Epithelial cell of prostate (primary cell): ENCODE results near the gene KLK4.
"Not testable (repeated sequence)": the region's sequence is repeated elsewhere in the genome, so short reads cannot be mapped to it uniquely, and the experiment has no call there.

Experiments used
- DNase-seq: peaks from one replicate; pipeline ENCODE4 v3.0.0-alpha.2; 2011; ENCODE audit warnings: low read depth, low spot score
- H3K27ac ChIP-seq: fragments of 450-650 bp; 2 replicates; pipeline ENCODE4 v1.5.1; 2017; ENCODE audit warnings: mild to moderate bottlenecking

KLK4 gene

DNA sequence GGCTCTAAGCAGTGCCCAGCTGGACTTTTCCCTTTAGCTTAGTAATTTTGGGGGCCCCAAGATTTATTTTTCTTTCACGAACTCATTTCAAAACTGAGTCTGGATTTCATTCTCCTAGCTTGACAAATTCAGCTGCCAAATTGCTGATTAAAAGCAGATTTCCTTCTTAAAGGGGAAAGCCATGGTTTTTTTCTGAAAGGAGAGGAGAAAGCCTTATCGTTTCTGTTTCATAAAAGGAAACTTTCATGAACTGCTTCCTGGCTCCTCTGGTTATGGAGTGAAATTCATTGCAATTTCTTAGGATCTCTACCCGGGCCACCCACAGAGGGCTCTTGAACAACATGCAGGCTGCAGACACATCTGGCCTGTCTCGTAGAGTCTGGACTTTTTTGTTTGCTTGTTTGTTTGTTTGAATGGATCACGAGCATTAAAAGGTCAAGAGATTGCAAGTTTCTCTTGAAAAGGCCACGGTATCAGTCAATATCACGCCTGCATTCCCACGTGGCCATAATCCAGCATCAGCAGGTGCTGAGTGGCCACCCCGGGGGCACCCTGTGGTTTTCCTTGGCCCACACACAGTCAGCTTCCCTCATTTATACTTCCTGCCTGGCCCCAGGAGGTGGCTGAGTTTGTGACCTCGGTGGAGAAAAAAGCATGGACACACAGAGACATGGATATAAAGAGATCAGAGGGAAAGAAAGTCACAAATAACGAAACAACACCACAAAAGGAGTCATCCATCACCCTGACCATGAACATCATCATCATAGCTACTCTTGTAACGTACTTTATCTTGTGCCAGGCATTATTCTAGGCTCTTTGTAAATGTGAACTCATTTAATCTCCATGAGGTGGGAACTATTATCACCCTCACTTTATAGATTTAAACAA is 10.5 kb upstream of the KLK4 start:
- no peak for DNase-seq
- no peak overlapping the region for H3K27ac ChIP-seq

DNA sequence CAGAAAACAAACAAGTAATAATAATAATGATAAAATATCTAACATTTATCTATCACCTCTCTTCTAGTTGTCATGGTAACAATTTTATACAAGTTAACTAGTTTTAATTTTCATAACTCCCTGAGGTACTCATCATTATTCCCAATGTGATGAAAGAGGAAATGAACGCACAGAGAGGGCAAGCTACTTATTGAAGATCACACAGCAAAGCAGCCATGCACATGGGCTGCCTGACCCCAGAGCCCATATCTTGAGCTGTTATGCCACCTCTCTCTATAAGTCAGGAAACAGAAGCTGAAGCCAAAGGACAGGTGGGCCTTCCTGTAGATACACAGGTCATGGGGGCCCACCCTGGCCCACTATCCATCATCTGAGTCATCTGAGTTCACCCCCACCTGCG is 4.9 kb upstream of the KLK4 start:
- H3K27ac ChIP-seq: no peak overlapping the region
- no peak for DNase-seq

DNA sequence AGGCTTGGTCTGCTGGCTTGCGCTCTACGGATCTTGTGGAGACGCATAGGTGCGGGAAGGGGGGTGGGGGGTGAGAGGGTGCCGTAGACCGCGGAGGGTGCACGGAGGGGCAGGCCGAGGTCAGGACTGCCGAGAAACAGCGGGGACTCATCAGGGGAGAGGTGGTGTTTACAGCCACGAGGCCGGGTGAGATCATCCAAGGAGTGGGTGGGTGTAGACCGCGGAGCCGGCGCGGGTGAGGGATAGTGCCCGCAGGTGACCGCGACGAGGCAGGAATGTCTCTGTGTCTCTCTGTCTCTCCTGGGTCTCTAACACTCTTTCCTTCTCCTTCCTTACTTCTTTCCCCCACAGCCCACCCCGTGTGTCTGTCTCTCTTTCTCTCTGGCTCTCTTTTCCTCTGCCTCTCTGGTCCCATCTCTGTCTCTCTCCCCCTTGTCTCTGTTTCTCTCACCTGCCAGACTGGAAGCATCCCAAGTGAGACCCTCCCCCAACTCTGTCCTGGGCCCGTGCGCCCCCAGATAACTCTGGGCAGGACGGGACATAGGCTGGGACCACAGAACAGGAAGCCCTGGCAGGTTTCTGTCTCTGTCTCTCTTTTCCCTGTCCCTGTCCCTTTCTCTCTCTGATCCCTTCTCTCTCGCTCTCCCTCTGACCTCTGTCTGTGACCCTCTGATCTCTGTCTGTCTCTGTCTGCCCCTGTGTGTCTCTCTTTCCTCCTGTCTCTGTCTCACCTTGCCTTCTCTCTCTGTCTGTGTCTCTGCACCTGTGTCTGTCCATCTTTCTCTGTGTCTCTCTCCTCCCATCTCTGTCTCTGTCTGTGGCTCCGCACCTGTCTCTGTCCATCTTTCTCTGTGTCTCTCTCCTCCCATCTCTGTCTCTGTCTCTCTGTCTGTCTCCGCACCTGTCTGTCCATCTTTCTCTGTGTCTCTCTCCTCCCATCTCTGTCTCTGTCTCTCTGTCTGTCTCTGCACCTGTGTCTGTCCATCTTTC is 1.8 kb upstream of the KLK4 start:
- H3K27ac ChIP-seq: no peak overlapping the region
- DNase-seq: no peak

DNA sequence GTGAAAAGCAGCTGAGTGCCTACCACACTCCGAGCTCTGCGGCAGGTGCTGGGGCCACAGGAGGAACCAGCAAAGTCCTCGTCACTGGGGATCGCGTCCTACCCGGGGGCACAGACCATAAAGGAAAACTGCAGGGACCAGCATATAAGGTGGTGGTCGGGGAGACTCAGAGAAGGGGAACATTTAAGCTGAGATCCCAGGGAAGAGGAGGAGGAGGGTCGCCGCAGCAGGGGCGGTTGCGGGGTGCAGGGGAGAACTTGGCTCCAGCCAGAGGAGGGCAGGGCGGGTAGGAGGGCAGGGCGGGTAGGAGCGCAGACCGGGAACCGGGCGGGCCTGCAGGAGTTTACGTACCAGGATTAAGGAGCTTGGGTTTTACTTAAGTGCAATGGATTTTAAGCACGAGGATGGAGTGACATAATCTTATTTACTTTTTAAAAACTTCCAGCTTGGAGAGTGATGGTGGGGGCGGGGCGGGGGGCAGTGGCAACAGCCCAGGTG is 956 bp upstream of the KLK4 start:
- DNase-seq: no peak

DNA sequence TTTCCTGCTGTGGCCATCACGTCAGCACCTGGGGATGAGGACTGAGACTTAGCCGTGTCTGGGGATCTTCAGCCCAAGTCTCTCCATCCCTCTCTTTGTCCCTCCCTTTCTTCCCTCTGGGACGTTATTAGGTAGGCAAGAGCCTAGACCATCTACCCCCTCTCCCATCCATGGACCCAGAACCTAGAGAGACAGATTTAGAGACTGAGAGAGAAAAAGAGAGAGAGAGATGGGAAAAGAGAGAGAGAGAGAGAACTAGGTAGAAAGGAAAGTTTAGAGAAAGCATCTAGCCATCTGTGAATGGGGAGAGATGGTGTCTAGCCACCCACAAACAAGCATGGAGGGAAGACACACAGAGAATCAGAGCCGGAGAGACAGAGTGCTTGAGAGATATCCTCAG is 473 bp downstream of the KLK4 start:
- no peak for DNase-seq
- H3K27ac ChIP-seq: no peak overlapping the region

More for the DNA sequence above, 956 bp upstream of the KLK4 start:
- no peak overlapping the region for H3K27ac ChIP-seq

DNA sequence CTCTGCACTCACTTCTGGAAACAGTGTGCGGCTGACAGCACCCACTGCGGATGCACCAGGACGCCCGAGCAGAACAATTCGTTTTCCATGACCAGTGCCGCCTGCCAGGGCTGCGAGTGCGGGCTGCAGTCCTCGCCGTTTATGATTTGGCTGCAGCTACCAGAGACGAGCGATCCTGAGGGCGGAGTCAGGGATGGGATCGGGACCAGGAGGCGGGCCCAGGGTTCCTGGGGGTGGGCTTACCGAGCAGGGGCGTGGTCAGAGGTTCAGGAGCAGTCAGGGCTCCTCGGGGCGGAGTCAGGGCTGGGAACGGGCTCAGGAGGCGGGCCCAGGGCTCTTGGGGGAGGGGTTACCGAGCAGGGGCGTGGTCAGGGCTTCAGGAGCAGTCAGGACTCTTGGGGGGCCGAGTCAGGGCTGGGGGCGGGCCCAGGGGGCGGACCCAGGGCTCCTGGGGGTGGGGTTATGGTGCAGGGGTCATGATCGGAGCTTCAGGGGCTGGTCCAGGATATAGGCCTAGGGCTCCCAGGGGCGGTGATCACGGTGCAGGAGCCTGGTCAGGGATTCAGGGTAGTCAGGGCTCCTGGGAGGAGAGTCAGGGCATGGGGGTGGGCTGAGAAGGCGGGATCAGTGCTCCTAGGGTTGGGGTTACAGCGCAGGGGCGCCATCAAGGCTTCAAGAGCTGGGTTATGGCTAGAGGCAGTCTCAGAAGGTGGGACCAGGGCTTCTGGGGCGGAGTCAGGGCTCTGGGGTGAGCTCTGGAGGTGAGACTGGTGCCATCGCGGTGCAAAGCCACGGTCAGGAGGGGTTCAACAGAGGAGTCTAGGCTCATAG is 1.7 kb downstream of the KLK4 start:
- no peak overlapping the region for H3K27ac ChIP-seq
- DNase-seq: no peak

DNA sequence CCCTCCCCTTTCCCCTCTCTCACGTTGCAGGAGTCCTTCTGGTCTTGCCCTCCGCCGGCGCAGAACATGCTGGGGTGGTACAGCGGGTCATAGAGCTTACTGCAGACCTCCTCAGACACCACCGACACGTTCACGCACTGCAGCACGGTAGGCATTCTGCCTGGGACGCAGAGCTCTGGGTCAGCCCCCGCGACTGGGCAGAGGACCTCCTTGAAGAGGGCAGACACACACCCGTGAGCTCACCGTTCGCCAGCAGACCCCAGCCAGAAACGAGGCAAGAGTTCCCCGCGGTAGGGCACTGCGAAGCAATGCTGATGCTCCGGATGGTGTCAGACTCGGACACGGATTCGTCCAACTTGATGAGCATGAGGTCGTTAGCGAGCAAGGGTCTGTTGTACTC is 2.9 kb downstream of the KLK4 start:
- DNase-seq: no peak
- H3K27ac ChIP-seq: no peak overlapping the region

DNA sequence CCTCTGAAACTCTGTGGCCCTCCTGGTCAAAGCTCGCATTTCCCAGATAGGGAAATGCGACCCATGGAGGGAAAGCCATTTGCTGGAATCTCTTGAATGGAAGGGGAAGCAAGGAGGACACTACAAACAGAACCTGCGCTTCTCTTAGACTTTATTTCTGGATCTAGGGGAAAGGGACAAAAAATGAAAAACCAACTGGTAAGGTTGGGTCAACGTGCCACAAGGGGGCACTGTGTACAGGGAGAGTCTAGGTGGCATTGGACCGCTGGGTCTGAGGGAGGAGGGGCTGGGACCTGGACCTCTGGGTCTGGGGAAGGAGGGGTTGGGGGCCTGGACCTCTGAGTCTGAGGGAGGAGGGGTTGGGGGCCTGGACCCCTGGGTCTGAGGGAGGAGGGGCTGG is 5.0 kb downstream of the KLK4 start:
- H3K27ac ChIP-seq: no peak overlapping the region
- DNase-seq: no peak

DNA sequence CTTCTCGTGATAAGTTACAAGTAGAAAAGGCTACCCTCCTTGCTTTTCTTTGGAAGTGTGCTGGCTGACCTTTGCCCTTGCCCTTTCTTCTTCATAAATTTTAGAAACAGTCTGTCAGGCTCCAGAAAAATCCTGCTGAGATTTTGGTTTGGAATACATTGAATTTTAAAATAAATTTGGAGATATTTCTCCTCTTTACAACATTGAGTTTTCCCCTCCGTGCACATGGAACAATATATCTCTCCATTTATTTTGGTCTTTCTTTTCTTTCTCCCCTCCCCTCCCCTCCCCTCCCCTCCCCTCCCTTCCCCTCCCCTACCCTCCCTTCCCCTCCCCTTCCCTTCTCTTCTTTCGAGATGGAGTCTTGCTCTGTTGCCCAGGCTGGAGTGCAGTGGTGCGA is 8.6 kb downstream of the KLK4 start:
- DNase-seq: no peak
- no peak overlapping the region for H3K27ac ChIP-seq

DNA sequence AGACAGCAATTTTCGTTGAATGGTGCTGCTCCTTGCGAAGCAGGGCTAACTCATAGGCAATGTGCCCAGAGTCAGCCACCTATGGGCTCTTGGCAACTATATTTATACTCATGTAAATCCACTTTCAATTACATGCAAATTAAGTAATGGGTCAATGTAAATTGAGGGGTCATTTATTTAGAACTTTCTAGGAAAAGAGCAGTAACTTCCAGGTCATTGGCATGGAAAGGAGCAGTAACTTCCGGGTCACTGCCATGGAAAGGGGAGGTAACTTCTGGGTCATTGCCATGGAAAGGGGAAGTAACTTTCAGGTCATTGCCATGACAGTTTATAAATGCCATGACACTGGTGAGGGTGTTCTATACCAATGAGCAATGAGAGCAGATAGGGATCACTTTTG is 11.6 kb downstream of the KLK4 start:
- no peak for DNase-seq
- H3K27ac ChIP-seq: no peak overlapping the region

DNA sequence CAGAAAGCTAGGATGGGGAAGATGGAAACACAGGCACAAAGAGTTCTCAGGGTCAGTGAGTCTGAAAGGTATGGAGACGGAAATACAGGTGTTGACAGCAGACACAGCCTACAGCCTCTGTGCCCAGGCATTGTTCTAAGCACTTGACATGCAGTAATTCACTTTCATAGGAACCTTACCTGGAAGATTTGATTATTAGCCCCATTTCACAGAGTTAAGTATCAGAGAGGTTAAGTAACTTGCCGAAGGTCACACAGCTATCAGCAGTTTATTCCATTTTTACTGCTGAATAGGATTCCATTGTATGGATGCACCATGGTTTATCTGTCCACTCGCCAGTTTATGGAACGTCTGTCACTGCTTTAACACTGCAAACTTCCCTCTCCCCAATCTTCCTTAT is 13.2 kb downstream of the KLK4 start:
- no peak for DNase-seq

DNA sequence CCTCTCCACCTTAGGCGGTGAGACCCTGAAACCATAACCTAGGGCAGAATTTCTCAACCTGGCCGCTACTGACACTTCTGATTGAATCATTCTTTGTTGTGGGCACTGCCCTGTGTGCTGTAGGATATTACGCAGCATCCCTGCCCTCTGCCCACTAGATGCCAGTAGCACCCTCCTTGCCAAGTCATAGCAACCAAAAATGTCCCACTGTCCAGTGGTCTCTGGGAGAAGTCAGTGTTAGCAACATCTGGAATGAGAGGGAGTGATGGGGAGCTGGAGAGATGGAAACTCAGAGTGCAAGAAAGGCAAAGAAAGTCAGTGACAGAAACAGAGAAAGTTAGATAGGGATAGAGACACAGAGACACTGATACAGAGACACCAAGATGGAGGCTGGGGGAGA is 13.6 kb downstream of the KLK4 start:
- H3K27ac ChIP-seq: peak overlapping the region; percentile 63
- DNase-seq: no peak

More for the DNA sequence above, 13.2 kb downstream of the KLK4 start:
- no peak overlapping the region for H3K27ac ChIP-seq

DNA sequence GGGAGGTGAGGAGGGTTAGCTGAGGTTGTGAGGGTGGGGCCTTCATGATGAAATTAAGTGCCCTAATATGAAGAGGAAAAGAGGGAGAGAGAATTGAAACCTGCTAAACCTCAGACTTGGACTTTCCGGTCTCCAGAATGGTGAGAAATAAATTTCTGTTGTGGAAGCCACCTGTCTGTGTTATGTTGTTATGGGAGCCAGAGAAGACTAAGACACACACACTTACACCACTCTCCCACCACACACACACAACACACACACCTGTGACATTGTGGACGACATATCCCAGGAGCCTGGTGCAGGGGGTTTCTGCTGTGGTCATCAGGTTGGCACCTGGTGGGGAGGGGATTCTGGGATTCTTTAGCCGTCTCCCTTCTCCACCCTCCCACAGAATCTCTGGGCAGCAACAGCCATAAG is 14.0 kb downstream of the KLK4 start:
- H3K27ac ChIP-seq: peak overlapping the region; percentile 63
- DNase-seq: no peak

DNA sequence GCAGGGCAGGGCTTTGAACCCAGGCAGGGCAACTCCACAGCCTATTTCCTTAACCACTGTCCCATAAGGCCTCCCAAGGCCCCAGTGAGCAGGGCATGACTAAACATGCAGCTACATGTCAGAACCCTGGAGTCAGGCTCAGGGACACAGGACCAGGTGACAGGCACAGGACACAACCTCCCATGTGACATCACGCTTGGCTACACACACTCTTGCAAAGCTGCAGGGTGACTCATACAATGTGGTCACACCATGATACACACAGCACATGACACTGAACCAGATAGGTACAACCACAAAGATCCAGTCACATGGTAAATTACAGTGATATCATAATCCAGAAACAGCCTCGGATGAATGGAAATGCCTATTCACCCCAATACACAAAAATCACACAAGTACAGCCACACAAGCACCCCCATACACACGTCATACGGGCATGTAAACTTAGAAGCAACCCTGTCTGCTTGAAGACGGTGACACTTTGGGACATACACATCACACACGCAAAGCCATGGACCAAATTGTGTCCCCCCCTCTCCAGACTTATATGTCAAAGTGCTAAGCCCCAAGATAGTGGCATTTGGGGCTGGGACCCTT is 14.5 kb downstream of the KLK4 start:
- DNase-seq: peak; percentile 99
- H3K27ac ChIP-seq: peak overlapping the region; percentile 63

DNA sequence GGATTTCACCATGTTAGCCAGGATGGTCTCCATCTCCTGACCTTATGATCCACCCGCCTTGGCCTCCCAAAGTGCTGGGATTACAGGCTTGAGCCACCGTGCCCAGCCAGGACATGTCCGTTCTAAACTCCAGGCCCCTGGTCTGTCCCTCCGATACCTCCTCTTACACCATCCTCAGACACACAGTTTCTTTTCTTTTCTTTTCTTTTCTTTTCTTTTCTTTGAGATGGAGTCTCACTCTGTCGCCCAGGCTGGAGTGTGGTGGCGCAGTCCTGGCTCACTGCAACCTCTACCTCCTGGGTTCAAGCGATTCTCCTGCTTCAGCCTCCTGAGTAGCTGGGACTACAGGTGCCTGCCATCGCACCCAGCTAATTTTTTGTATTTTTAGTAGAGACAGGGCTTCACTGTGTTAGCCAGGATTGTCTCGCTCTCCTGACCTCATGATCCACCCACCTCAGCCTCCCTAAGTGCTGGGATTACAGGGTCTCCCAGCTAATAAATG is 15.1 kb downstream of the KLK4 start:
- peak overlapping the region; percentile 63 for H3K27ac ChIP-seq

DNA sequence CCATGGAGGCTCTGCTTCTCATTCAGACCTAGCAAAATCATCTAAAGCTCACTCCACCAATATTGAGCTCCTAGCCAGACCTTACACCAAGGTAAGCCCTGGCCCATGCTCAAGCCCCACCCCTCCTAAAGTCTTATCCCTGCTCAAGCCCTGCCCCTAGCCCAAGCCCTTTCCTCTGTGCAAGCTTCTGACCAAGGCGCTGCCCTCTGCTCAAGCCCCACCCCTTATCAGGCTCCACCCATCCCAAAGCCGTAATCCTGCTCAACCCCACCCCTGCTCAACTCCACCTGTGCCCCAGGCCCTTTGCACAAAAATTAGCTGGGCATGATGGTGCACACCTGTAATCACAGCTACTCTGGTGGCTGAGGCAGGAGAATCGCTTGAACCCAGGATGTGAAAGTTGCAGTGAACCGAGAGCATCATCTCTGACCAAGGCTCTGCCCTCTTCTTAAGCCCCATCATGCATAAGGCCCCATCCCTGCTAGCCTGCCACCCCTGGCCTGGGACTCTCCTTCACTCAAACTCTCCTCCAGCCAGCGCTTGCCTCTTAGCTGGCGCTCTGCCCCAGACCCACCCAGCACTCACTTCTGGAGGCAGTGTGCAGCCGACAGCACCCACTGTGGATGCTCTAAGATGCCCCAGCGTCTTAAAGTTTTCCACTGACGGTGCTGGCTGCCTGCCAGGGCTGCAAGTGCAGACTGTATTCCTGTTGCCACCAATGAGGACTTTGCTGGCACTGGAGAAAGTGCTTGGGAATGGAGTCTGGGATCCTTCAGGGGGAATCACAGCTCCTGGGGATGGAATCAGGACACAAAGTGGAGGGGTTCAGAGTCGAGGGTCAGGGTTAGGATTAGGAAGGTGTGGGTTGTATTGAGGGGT is 16.5 kb downstream of the KLK4 start:
- no peak for DNase-seq
- no peak overlapping the region for H3K27ac ChIP-seq

More for the DNA sequence above, 15.1 kb downstream of the KLK4 start:
- not testable (repeated sequence) for DNase-seq

DNA sequence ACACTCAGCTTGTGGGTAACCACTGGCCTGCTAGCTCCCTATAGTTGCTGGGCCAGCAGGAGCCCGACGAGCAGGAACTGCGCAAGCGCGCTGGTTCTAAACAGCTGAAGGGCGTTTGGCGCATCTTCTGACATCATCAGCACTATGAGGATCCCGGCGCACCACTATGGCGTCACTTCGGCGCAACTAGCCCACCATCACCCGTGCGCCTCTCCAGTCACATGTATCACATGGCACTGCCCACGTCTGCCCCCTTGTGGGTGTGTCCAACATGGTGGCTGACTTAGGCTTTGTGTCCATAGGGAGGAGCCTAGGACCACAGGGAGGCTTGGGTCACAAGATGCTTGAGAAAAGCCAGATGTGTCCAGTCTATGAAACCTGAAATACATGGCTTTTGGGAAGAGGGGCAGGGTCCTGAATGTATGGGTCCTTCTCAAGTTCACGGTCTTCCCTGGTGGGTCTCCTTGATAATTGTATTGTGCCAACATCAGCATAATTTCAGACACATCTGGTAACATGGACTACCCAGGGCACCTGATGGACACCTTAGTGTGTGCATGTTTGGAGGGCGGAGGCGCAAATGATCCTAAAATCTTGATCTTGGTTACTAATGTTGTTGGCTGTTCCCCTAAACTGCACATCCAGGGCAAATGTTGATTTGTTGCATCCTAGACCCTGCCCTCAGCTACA is 18.0 kb downstream of the KLK4 start:
- no peak overlapping the region for H3K27ac ChIP-seq
- no peak for DNase-seq

DNA sequence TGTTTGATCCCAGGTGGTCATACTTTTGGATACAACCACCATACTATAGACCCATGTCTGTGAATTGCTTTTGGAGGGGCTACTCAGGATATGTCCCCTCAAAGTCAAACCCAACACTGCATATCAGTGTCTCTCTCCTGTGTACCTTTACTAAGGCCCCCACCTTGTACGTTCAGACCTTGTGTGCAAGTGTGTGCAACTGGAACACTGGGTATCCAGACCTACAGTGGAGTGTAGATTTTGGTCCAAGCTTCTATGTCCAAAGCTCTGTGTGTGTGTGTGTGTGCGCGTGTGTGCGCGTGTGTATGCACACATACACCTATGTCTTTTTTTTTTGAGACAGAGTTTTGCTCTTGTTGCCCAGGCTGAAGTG is 20.0 kb downstream of the KLK4 start:
- H3K27ac ChIP-seq: no peak overlapping the region
- DNase-seq: no peak
